ENCODE data around the gene RABAC1.

DNA sequence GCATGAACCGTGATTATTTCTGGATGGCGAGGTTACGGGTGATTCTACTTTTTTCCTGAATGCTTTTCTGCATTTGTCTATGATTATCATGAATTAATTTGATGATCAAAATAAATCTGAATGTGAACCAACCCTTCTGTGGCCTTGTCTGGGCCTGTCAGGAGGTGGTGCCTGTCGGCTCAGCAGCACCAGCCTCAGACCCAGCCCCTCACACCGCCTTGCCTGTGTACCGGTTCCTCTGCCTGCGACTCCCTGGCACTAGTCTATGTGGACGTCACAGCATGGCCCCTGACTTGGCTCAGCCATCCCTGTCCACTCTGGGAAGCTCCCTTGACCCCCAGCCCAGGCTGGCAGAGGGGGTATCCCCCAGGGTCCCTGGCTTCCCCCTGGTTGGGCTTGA, 15.5 kb upstream of the RABAC1 start:
- no peak for TF ChIP-seq POLR2AphosphoS5 (IDR thresholded peaks at IDR 0.05; ENCODE audit: low read depth, low read length)
- TF ChIP-seq, protein P1, sequence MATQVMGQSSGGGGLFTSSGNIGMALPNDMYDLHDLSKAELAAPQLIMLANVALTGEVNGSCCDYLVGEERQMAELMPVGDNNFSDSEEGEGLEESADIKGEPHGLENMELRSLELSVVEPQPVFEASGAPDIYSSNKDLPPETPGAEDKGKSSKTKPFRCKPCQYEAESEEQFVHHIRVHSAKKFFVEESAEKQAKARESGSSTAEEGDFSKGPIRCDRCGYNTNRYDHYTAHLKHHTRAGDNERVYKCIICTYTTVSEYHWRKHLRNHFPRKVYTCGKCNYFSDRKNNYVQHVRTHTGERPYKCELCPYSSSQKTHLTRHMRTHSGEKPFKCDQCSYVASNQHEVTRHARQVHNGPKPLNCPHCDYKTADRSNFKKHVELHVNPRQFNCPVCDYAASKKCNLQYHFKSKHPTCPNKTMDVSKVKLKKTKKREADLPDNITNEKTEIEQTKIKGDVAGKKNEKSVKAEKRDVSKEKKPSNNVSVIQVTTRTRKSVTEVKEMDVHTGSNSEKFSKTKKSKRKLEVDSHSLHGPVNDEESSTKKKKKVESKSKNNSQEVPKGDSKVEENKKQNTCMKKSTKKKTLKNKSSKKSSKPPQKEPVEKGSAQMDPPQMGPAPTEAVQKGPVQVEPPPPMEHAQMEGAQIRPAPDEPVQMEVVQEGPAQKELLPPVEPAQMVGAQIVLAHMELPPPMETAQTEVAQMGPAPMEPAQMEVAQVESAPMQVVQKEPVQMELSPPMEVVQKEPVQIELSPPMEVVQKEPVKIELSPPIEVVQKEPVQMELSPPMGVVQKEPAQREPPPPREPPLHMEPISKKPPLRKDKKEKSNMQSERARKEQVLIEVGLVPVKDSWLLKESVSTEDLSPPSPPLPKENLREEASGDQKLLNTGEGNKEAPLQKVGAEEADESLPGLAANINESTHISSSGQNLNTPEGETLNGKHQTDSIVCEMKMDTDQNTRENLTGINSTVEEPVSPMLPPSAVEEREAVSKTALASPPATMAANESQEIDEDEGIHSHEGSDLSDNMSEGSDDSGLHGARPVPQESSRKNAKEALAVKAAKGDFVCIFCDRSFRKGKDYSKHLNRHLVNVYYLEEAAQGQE (IDR thresholded peaks at IDR 0.05; ENCODE audit: insufficient read depth in 1 of 2, low read depth in 2 of 2, low read length in 2 of 2) = no peak
- no peak for TF ChIP-seq FOXP2 (optimal IDR thresholded peaks at IDR 0.05; ENCODE audit: borderline replicate concordance, extremely low read depth, extremely low read length, insufficient read depth)
- TF ChIP-seq SIN3A (IDR thresholded peaks at IDR 0.05; ENCODE audit: borderline replicate concordance, insufficient read depth, low read length) = no peak
